ENCODE results near the gene MAP4K5.
"Not testable (repeated sequence)": the region's sequence is repeated elsewhere in the genome, so short reads cannot be mapped to it uniquely, and the experiment has no call there.

The MAP4K5 gene

GRCh38 chr14:50520947-50521815 is 11.2 kb downstream of the MAP4K5 start:
- peak; percentile 81 for DNase-seq (ENCODE audit: low read depth)
- TF ChIP-seq CTCF (IDR thresholded peaks at IDR 0.05; ENCODE audit: insufficient read depth, low read depth, low read length, missing control alignments) = no peak
- H3K4me3 ChIP-seq (ENCODE audit: low read depth, low read length) = peak overlapping the region; percentile 43; the same call in 1 of the 2 replicates

GRCh38 chr14:50516091-50516490 is 16.3 kb downstream of the MAP4K5 start:
- no peak for DNase-seq (ENCODE audit: low read depth)
- no peak for TF ChIP-seq CTCF (IDR thresholded peaks at IDR 0.05; ENCODE audit: insufficient read depth, low read depth, low read length, missing control alignments)
- no peak overlapping the region for H3K4me3 ChIP-seq (ENCODE audit: low read depth, low read length)

GRCh38 chr14:50512463-50512862 is 19.9 kb downstream of the MAP4K5 start:
- H3K4me3 ChIP-seq (ENCODE audit: low read depth, low read length) = no peak overlapping the region
- DNase-seq (ENCODE audit: low read depth) = no peak
- TF ChIP-seq CTCF (IDR thresholded peaks at IDR 0.05; ENCODE audit: insufficient read depth, low read depth, low read length, missing control alignments) = no peak

GRCh38 chr14:50510157-50510556 is 22.2 kb downstream of the MAP4K5 start:
- no peak for DNase-seq (ENCODE audit: low read depth)
- no peak for TF ChIP-seq CTCF (IDR thresholded peaks at IDR 0.05; ENCODE audit: insufficient read depth, low read depth, low read length, missing control alignments)
- H3K4me3 ChIP-seq (ENCODE audit: low read depth, low read length) = no peak overlapping the region

- H3K4me3 ChIP-seq (ENCODE audit: low read depth, low read length); DNase-seq (ENCODE audit: low read depth): not testable (repeated sequence)
Measured at GRCh38 chr14:50507078-50507477, 25.3 kb downstream of the MAP4K5 start.

- H3K4me3 ChIP-seq (ENCODE audit: low read depth, low read length) = no peak overlapping the region
- no peak for TF ChIP-seq CTCF (IDR thresholded peaks at IDR 0.05; ENCODE audit: insufficient read depth, low read depth, low read length, missing control alignments)
- no peak for DNase-seq (ENCODE audit: low read depth)
Measured at GRCh38 chr14:50501642-50502041, 30.7 kb downstream of the MAP4K5 start.

- no peak for DNase-seq (ENCODE audit: low read depth)
- H3K4me3 ChIP-seq (ENCODE audit: low read depth, low read length) = no peak overlapping the region
- no peak for TF ChIP-seq CTCF (IDR thresholded peaks at IDR 0.05; ENCODE audit: insufficient read depth, low read depth, low read length, missing control alignments)
Measured at GRCh38 chr14:50497351-50497750, 35.0 kb downstream of the MAP4K5 start.
